K562 (cell line): ENCODE measurements around the gene THAP4. TPM values are rescaled to one million over a fixed set of nuclear protein-coding genes. Genes with fewer than 3 reads are reported as not detected.

Experiments
- NFIX ChIP-seq: fragments of 250-450 bp; sonication (Bioruptor Pico); IDR thresholded peaks from 2 replicates; pipeline ENCODE4 v1.4.0; 2020; ENCODE audit warnings: low read depth, mild to moderate bottlenecking, moderate library complexity
- NFRKB ChIP-seq: fragments of 450-650 bp; IDR thresholded peaks from 2 replicates; pipeline ENCODE4 v1.6.1; 2016; ENCODE audit warnings: low read depth
- RBM25 ChIP-seq: fragments of 200-400 bp; formaldehyde crosslinking; IDR thresholded peaks from 2 replicates; pipeline ENCODE4 v1.6.1; 2018; ENCODE audit warnings: low read length, low read depth, moderate library complexity; ENCODE audit not compliant: severe bottlenecking
- RFX1 ChIP-seq: fragments of 450-650 bp; IDR thresholded peaks from 2 replicates; pipeline ENCODE4 v1.6.1; 2016; ENCODE audit warnings: mild to moderate bottlenecking, moderate library complexity
- SAFB2 ChIP-seq: fragments of 200-400 bp; formaldehyde crosslinking; IDR thresholded peaks from 2 replicates; pipeline ENCODE4 v1.6.1; 2018; ENCODE audit warnings: borderline replicate concordance, low read length, low read depth, moderate library complexity; ENCODE audit not compliant: severe bottlenecking
- ZEB2 ChIP-seq: fragments of 450-650 bp; IDR thresholded peaks from 2 replicates; pipeline ENCODE4 v1.6.1; 2016
- ZNF282 ChIP-seq: sonication (generic); formaldehyde crosslinking; IDR thresholded peaks from 2 replicates; pipeline ENCODE4 v1.8.1; 2023; ENCODE audit warnings: missing genetic modification reagents
- ZNF696 ChIP-seq: fragments of 250-450 bp; sonication (Bioruptor Pico); conservative IDR thresholded peaks from 2 replicates; pipeline ENCODE4 v1.4.0; 2020; ENCODE audit warnings: mild to moderate bottlenecking, moderate library complexity
- polyA plus RNA-seq, 8 experiments: library from polyadenylated mRNA; depleted of rRNA in 4 of 8; stranded (reverse) in 5 of 8; unstranded in 3 of 8; fragments of >200 nt; fragmentation: Nextera tagmentation in 2 of 8; fragmentation: Illumina TruSeq in 1 of 8; extraction: Ambion mirVana in 2 of 8; extraction: Trizol in 1 of 8; gene quantifications; 2 replicates each; pipeline versions ENCODE4 v1.2.1 to v1.2.3, GENCODE V29; 2011 to 2014; ENCODE audit warnings: inconsistent platforms in 1 of 8, missing spikeins in 1 of 8
- total RNA-seq, 7 experiments: library from RNA; depleted of rRNA in 6 of 7; stranded (reverse); fragments of >200 nt in 6 of 7; fragmentation: Illumina TruSeq in 2 of 7; extraction: Trizol in 2 of 7; gene quantifications; 2 replicates each; pipeline versions ENCODE4 v1.2.1 to v1.2.3, GENCODE V29; 2011 to 2021; ENCODE audit warnings: low replicate concordance in 1 of 7
- TF ChIP-seq, protein P1 (sequence below): fragments of 450-650 bp; IDR thresholded peaks from 2 replicates; pipeline ENCODE4 v1.6.1; 2016; ENCODE audit warnings: mild to moderate bottlenecking, moderate library complexity
- TF ChIP-seq, protein P2 (sequence below): sonication (generic); formaldehyde crosslinking; IDR thresholded peaks from 2 replicates; pipeline ENCODE4 v1.8.0; 2022; ENCODE audit warnings: missing genetic modification reagents, mild to moderate bottlenecking, moderate library complexity, borderline replicate concordance
- TF ChIP-seq, protein P3 (sequence below): sonication (generic); formaldehyde crosslinking; IDR thresholded peaks from 2 replicates; pipeline ENCODE4 v1.4.0; 2020; ENCODE audit warnings: mild to moderate bottlenecking, missing genetic modification reagents

Gene THAP4
- total and polyA plus RNA-seq, 9 of the 15 experiments (the other 6 are each of a cell fraction or from before 2014, with no cell fraction given), result 8.6 to 60.9 (median 43.9) TPM

DNA sequence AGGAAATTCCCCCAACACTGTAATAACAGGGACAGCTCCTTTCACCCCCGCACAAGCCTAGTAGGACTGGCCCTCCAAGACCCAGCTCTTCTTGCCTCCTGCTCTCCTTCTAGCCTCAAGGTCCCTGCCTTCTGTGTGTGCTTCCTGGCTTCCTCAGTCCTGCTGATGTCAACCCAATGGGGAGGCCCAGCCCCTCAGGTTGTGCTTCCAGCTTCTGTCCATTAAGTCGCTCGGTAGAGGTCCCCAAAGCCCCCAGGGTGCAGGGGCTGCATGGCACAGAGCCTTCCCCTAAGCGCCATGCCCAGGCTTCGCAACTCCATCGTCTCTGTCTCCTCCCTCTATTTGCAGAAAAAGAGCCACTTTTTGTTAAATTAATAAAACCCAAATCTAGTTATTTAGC lies 39.4 kb downstream of the THAP4 start (continued):
- TF ChIP-seq, protein P1, sequence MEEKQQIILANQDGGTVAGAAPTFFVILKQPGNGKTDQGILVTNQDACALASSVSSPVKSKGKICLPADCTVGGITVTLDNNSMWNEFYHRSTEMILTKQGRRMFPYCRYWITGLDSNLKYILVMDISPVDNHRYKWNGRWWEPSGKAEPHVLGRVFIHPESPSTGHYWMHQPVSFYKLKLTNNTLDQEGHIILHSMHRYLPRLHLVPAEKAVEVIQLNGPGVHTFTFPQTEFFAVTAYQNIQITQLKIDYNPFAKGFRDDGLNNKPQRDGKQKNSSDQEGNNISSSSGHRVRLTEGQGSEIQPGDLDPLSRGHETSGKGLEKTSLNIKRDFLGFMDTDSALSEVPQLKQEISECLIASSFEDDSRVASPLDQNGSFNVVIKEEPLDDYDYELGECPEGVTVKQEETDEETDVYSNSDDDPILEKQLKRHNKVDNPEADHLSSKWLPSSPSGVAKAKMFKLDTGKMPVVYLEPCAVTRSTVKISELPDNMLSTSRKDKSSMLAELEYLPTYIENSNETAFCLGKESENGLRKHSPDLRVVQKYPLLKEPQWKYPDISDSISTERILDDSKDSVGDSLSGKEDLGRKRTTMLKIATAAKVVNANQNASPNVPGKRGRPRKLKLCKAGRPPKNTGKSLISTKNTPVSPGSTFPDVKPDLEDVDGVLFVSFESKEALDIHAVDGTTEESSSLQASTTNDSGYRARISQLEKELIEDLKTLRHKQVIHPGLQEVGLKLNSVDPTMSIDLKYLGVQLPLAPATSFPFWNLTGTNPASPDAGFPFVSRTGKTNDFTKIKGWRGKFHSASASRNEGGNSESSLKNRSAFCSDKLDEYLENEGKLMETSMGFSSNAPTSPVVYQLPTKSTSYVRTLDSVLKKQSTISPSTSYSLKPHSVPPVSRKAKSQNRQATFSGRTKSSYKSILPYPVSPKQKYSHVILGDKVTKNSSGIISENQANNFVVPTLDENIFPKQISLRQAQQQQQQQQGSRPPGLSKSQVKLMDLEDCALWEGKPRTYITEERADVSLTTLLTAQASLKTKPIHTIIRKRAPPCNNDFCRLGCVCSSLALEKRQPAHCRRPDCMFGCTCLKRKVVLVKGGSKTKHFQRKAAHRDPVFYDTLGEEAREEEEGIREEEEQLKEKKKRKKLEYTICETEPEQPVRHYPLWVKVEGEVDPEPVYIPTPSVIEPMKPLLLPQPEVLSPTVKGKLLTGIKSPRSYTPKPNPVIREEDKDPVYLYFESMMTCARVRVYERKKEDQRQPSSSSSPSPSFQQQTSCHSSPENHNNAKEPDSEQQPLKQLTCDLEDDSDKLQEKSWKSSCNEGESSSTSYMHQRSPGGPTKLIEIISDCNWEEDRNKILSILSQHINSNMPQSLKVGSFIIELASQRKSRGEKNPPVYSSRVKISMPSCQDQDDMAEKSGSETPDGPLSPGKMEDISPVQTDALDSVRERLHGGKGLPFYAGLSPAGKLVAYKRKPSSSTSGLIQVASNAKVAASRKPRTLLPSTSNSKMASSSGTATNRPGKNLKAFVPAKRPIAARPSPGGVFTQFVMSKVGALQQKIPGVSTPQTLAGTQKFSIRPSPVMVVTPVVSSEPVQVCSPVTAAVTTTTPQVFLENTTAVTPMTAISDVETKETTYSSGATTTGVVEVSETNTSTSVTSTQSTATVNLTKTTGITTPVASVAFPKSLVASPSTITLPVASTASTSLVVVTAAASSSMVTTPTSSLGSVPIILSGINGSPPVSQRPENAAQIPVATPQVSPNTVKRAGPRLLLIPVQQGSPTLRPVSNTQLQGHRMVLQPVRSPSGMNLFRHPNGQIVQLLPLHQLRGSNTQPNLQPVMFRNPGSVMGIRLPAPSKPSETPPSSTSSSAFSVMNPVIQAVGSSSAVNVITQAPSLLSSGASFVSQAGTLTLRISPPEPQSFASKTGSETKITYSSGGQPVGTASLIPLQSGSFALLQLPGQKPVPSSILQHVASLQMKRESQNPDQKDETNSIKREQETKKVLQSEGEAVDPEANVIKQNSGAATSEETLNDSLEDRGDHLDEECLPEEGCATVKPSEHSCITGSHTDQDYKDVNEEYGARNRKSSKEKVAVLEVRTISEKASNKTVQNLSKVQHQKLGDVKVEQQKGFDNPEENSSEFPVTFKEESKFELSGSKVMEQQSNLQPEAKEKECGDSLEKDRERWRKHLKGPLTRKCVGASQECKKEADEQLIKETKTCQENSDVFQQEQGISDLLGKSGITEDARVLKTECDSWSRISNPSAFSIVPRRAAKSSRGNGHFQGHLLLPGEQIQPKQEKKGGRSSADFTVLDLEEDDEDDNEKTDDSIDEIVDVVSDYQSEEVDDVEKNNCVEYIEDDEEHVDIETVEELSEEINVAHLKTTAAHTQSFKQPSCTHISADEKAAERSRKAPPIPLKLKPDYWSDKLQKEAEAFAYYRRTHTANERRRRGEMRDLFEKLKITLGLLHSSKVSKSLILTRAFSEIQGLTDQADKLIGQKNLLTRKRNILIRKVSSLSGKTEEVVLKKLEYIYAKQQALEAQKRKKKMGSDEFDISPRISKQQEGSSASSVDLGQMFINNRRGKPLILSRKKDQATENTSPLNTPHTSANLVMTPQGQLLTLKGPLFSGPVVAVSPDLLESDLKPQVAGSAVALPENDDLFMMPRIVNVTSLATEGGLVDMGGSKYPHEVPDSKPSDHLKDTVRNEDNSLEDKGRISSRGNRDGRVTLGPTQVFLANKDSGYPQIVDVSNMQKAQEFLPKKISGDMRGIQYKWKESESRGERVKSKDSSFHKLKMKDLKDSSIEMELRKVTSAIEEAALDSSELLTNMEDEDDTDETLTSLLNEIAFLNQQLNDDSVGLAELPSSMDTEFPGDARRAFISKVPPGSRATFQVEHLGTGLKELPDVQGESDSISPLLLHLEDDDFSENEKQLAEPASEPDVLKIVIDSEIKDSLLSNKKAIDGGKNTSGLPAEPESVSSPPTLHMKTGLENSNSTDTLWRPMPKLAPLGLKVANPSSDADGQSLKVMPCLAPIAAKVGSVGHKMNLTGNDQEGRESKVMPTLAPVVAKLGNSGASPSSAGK, result no peak
- TF ChIP-seq NFRKB (no peak), ZEB2 (no peak), RFX1 (no peak), ZNF696 (CRISPR knock-in tag) (no peak), RBM25 (no peak), ZNF282 (CRISPR knock-in tag) (no peak), NFIX (CRISPR knock-in tag) (no peak), SAFB2 (no peak)
- TF ChIP-seq, protein P2, sequence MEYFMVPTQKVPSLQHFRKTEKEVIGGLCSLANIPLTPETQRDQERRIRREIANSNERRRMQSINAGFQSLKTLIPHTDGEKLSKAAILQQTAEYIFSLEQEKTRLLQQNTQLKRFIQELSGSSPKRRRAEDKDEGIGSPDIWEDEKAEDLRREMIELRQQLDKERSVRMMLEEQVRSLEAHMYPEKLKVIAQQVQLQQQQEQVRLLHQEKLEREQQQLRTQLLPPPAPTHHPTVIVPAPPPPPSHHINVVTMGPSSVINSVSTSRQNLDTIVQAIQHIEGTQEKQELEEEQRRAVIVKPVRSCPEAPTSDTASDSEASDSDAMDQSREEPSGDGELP (CRISPR knock-in tag), result no peak
- TF ChIP-seq, protein P3, sequence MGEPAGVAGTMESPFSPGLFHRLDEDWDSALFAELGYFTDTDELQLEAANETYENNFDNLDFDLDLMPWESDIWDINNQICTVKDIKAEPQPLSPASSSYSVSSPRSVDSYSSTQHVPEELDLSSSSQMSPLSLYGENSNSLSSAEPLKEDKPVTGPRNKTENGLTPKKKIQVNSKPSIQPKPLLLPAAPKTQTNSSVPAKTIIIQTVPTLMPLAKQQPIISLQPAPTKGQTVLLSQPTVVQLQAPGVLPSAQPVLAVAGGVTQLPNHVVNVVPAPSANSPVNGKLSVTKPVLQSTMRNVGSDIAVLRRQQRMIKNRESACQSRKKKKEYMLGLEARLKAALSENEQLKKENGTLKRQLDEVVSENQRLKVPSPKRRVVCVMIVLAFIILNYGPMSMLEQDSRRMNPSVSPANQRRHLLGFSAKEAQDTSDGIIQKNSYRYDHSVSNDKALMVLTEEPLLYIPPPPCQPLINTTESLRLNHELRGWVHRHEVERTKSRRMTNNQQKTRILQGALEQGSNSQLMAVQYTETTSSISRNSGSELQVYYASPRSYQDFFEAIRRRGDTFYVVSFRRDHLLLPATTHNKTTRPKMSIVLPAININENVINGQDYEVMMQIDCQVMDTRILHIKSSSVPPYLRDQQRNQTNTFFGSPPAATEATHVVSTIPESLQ, result no peak
